ENCODE measurements around the gene SENP3.

SENP3 gene

GRCh38 chr17:7557147-7557764, 4.5 kb upstream of the SENP3 start:
- no peak overlapping the region for H4K91ac ChIP-seq (ENCODE audit: low read depth, low read length, poor library complexity)
- H3K14ac ChIP-seq (ENCODE audit: low read length): peak overlapping the region; percentile 43
- H3K9me3 ChIP-seq (replicated peaks in 1 of 2; ENCODE audit: control insufficient read depth in 2 of 2, insufficient read depth in 1 of 2, low read depth in 1 of 2, low read length in 2 of 2): no peaks in the 10 kb centered on the region
- H3K23ac ChIP-seq (ENCODE audit: low read depth, low read length, poor library complexity): peak overlapping the region; percentile 85
- H3K36me3 ChIP-seq (replicated peaks in 1 of 2; ENCODE audit: control insufficient read depth in 2 of 2, insufficient read depth in 2 of 2, low read length in 2 of 2): no peaks in the 10 kb centered on the region
- no peak overlapping the region for H3K27ac ChIP-seq (replicated peaks; ENCODE audit: low read length)
- H4K8ac ChIP-seq (ENCODE audit: low read depth, low read length): peak overlapping the region; percentile 56
- H3K4me3 ChIP-seq (ENCODE audit: low read length in 2 of 2): no peak overlapping the region
- H3K18ac ChIP-seq (ENCODE audit: low read length): peak overlapping the region; percentile 90
- peak overlapping the region; percentile 78 for H2AFZ ChIP-seq (ENCODE audit: low read length)
- no CpG with 5 or more reads among the region's 19 CpGs for WGBS, 2 donors (ENCODE audit: extremely low coverage in 2 of 2, insufficient read length in 2 of 2, insufficient replicate concordance in 1 of 2)
- peak overlapping the region; percentile 45 for H2BK5ac ChIP-seq (ENCODE audit: low read length)
- peaks cover 0 to 3% (median 0%) of the 10 kb centered on the region in 3 experiments for H3K27me3 ChIP-seq (ENCODE audit: control insufficient read depth in 3 of 3, insufficient read depth in 3 of 3, low read depth in 1 of 3, low read length in 3 of 3)
- peaks cover 3% of the 10 kb centered on the region for H3K79me1 ChIP-seq (ENCODE audit: low read depth, low read length)
- H3K9ac ChIP-seq (ENCODE audit: low read depth, low read length, poor library complexity): peak overlapping the region; percentile 36
- no peak for DNase-seq (ENCODE audit: low spot score)
- no peak overlapping the region for H3K4ac ChIP-seq (ENCODE audit: low read length)
- peak overlapping the region; percentile 51 for H2BK120ac ChIP-seq (ENCODE audit: low read depth, low read length)
- no peak overlapping the region for H3K4me2 ChIP-seq (ENCODE audit: insufficient read depth, low read length, poor library complexity, severe bottlenecking)
- peak overlapping the region; percentile 94 for H2AK5ac ChIP-seq (ENCODE audit: low read depth, low read length)
- peak overlapping the region; percentile 92 for H2BK15ac ChIP-seq (ENCODE audit: low read length)
- H2BK12ac ChIP-seq (ENCODE audit: low read length): peak overlapping the region; percentile 49
- peaks cover 17 to 19% of the 10 kb centered on the region in 2 donors for H3K4me1 ChIP-seq (ENCODE audit: control insufficient read depth in 2 of 2, insufficient read depth in 1 of 2, low read depth in 1 of 2, low read length in 2 of 2)

GRCh38 chr17:7557775-7558543, 3.8 kb upstream of the SENP3 start:
- peak overlapping the region; percentile 30 for H3K9ac ChIP-seq (ENCODE audit: low read depth, low read length, poor library complexity)
- peaks cover 5% of the 10 kb centered on the region for H3K79me1 ChIP-seq (ENCODE audit: low read depth, low read length)
- H2AK5ac ChIP-seq (ENCODE audit: low read depth, low read length): peak overlapping the region; percentile 94
- no peak for DNase-seq (ENCODE audit: low spot score)
- H3K23ac ChIP-seq (ENCODE audit: low read depth, low read length, poor library complexity): no peak overlapping the region
- H2BK12ac ChIP-seq (ENCODE audit: low read length): peak overlapping the region; percentile 30
- H3K9me3 ChIP-seq (replicated peaks in 1 of 2; ENCODE audit: control insufficient read depth in 2 of 2, insufficient read depth in 1 of 2, low read depth in 1 of 2, low read length in 2 of 2): no peaks in the 10 kb centered on the region
- H3K4me1 ChIP-seq (ENCODE audit: control insufficient read depth in 2 of 2, insufficient read depth in 1 of 2, low read depth in 1 of 2, low read length in 2 of 2): peaks cover 22 to 24% of the 10 kb centered on the region in 2 donors
- H3K27ac ChIP-seq (replicated peaks; ENCODE audit: low read length): no peak overlapping the region
- no peak overlapping the region for H4K91ac ChIP-seq (ENCODE audit: low read depth, low read length, poor library complexity)
- H2BK120ac ChIP-seq (ENCODE audit: low read depth, low read length): no peak overlapping the region
- peak overlapping the region; percentile 29 for H4K8ac ChIP-seq (ENCODE audit: low read depth, low read length)
- no CpG with 5 or more reads among the region's 21 CpGs for WGBS, 2 donors (ENCODE audit: extremely low coverage in 2 of 2, insufficient read length in 2 of 2, insufficient replicate concordance in 1 of 2)
- no peak overlapping the region for H3K14ac ChIP-seq (ENCODE audit: low read length)
- H3K4me3 ChIP-seq (ENCODE audit: low read length in 2 of 2): no peak overlapping the region
- H3K18ac ChIP-seq (ENCODE audit: low read length): peak overlapping the region; percentile 84
- no peaks in the 10 kb centered on the region for H3K36me3 ChIP-seq (replicated peaks in 1 of 2; ENCODE audit: control insufficient read depth in 2 of 2, insufficient read depth in 2 of 2, low read length in 2 of 2)
- H2BK15ac ChIP-seq (ENCODE audit: low read length): peak overlapping the region; percentile 92
- no peak overlapping the region for H2BK5ac ChIP-seq (ENCODE audit: low read length)
- no peak overlapping the region for H3K4me2 ChIP-seq (ENCODE audit: insufficient read depth, low read length, poor library complexity, severe bottlenecking)
- no peaks in the 10 kb centered on the region for H3K27me3 ChIP-seq (ENCODE audit: control insufficient read depth in 3 of 3, insufficient read depth in 3 of 3, low read depth in 1 of 3, low read length in 3 of 3)
- peak overlapping the region; percentile 95 for H2AFZ ChIP-seq (ENCODE audit: low read length)
- no peak overlapping the region for H3K4ac ChIP-seq (ENCODE audit: low read length)

- H3K4me2 ChIP-seq (ENCODE audit: insufficient read depth, low read length, poor library complexity, severe bottlenecking): no peak within 1 kb of the TSS
- H3K4me3 ChIP-seq (ENCODE audit: low read length in 2 of 2): no peak within 1 kb of the TSS
- H2BK120ac ChIP-seq (ENCODE audit: low read depth, low read length): no peak within 1 kb of the TSS
- peak within 1 kb of the TSS; percentile 90 for H3K18ac ChIP-seq (ENCODE audit: low read length)
- H3K36me3 ChIP-seq (replicated peaks in 1 of 2; ENCODE audit: control insufficient read depth in 2 of 2, insufficient read depth in 2 of 2, low read length in 2 of 2): peaks cover under 1 to 5% of the 10 kb centered on the region in 2 donors
- no peak for DNase-seq (ENCODE audit: low spot score)
- no peak within 1 kb of the TSS for H3K4ac ChIP-seq (ENCODE audit: low read length)
- H2AK5ac ChIP-seq (ENCODE audit: low read depth, low read length): peak within 1 kb of the TSS; percentile 94
- peak within 1 kb of the TSS; percentile 30 for H3K9ac ChIP-seq (ENCODE audit: low read depth, low read length, poor library complexity)
- peak within 1 kb of the TSS; percentile 92 for H2BK15ac ChIP-seq (ENCODE audit: low read length)
- peaks cover 5% of the 10 kb centered on the region for H3K79me1 ChIP-seq (ENCODE audit: low read depth, low read length)
- H3K23ac ChIP-seq (ENCODE audit: low read depth, low read length, poor library complexity): no peak within 1 kb of the TSS
- peak within 1 kb of the TSS; percentile 30 for H2BK12ac ChIP-seq (ENCODE audit: low read length)
- no peaks in the 10 kb centered on the region for H3K27me3 ChIP-seq (ENCODE audit: control insufficient read depth in 3 of 3, insufficient read depth in 3 of 3, low read depth in 1 of 3, low read length in 3 of 3)
- H2AFZ ChIP-seq (ENCODE audit: low read length): peak within 1 kb of the TSS; percentile 95
- no peaks in the 10 kb centered on the region for H3K9me3 ChIP-seq (replicated peaks in 1 of 2; ENCODE audit: control insufficient read depth in 2 of 2, insufficient read depth in 1 of 2, low read depth in 1 of 2, low read length in 2 of 2)
- no peak within 1 kb of the TSS for H3K14ac ChIP-seq (ENCODE audit: low read length)
- H3K4me1 ChIP-seq (ENCODE audit: control insufficient read depth in 2 of 2, insufficient read depth in 1 of 2, low read depth in 1 of 2, low read length in 2 of 2): peaks cover 24 to 25% of the 10 kb centered on the region in 2 donors
- no CpG with 5 or more reads among the region's 16 CpGs for WGBS, 2 donors (ENCODE audit: extremely low coverage in 2 of 2, insufficient read length in 2 of 2, insufficient replicate concordance in 1 of 2)
- H2BK5ac ChIP-seq (ENCODE audit: low read length): no peak within 1 kb of the TSS
- H3K27ac ChIP-seq (replicated peaks; ENCODE audit: low read length): no peak within 1 kb of the TSS
- no peak within 1 kb of the TSS for H4K91ac ChIP-seq (ENCODE audit: low read depth, low read length, poor library complexity)
- peak within 1 kb of the TSS; percentile 29 for H4K8ac ChIP-seq (ENCODE audit: low read depth, low read length)
Measured at GRCh38 chr17:7558544-7559319, 3.0 kb upstream of the SENP3 start, which contains the start of gene TNFSF13. TNFSF13 (plus strand) TSS chr17:7558750; CDS start chr17:7559040, 290 bp downstream.

Measured in neuronal stem cell (in vitro differentiated cells).